KMS-11 (cell line): ENCODE data around the gene IQGAP1.

Experiments used
- H2AFZ ChIP-seq: fragments of 200-600 bp; sonication (generic); 2 replicates; pipeline ENCODE4 v1.6.1; 2016; ENCODE audit warnings: antibody characterized with exemption, mixed run types, low read depth
- H3K27ac ChIP-seq: fragments of 200-600 bp; sonication (generic); 2 replicates; pipeline ENCODE4 v1.6.1; 2016; ENCODE audit warnings: mild to moderate bottlenecking, mixed run types
- H3K27me3 ChIP-seq: fragments of 200-600 bp; sonication (generic); 2 replicates; pipeline ENCODE4 v1.6.1; 2017; ENCODE audit warnings: mild to moderate bottlenecking, low read depth, mixed run types, moderate library complexity; ENCODE audit not compliant: insufficient read depth
- H3K36me3 ChIP-seq: fragments of 200-600 bp; sonication (generic); 2 replicates; pipeline ENCODE4 v1.6.1; 2017; ENCODE audit warnings: mild to moderate bottlenecking, mixed run types; ENCODE audit not compliant: insufficient read depth
- H3K4me1 ChIP-seq: fragments of 200-600 bp; sonication (generic); 2 replicates; pipeline ENCODE4 v1.6.1; 2016; ENCODE audit warnings: mild to moderate bottlenecking, low read depth, mixed run types; ENCODE audit not compliant: poor library complexity, severe bottlenecking
- H3K4me2 ChIP-seq: fragments of 200-600 bp; sonication (generic); 2 replicates; pipeline ENCODE4 v1.7.0; 2016; ENCODE audit warnings: mild to moderate bottlenecking, mixed run types
- H3K4me3 ChIP-seq: fragments of 200-600 bp; sonication (generic); IDR thresholded peaks from 2 replicates; pipeline ENCODE4 v1.6.1; 2017; ENCODE audit warnings: low read depth, low read length, mixed read lengths; ENCODE audit not compliant: insufficient read depth
- H3K79me2 ChIP-seq: fragments of 200-600 bp; sonication (generic); 2 replicates; pipeline ENCODE4 v1.6.1; 2016; ENCODE audit warnings: low read depth, mixed run types; ENCODE audit not compliant: insufficient read depth
- H3K9ac ChIP-seq: fragments of 200-600 bp; sonication (generic); 2 replicates; pipeline ENCODE4 v1.6.1; 2016; ENCODE audit warnings: mild to moderate bottlenecking, mixed run types
- H4K20me1 ChIP-seq: fragments of 200-600 bp; sonication (generic); 2 replicates; pipeline ENCODE4 v1.6.1; 2016; ENCODE audit warnings: mild to moderate bottlenecking, mixed run types; ENCODE audit not compliant: insufficient read depth
- CTCF ChIP-seq: fragments of 200-600 bp; sonication (generic); conservative IDR thresholded peaks from 2 replicates; pipeline ENCODE4 v1.6.1; 2017; ENCODE audit warnings: low read depth, mild to moderate bottlenecking, antibody characterized with exemption, low read length, moderate library complexity, mixed read lengths

The IQGAP1 gene

GRCh38 chr15:90379263-90379662 lies 8.8 kb upstream of the IQGAP1 start:
- H3K79me2 ChIP-seq = no peaks in the 10 kb centered on the region
- no peak overlapping the region for H2AFZ ChIP-seq
- no peaks in the 10 kb centered on the region for H3K4me1 ChIP-seq
- no peaks in the 10 kb centered on the region for H4K20me1 ChIP-seq
- no peak overlapping the region for H3K4me3 ChIP-seq
- H3K27ac ChIP-seq = no peak overlapping the region
- no peaks in the 10 kb centered on the region for H3K36me3 ChIP-seq
- H3K9ac ChIP-seq = no peak overlapping the region
- H3K27me3 ChIP-seq = no peaks in the 10 kb centered on the region
- no peak for TF ChIP-seq CTCF
- no peak overlapping the region for H3K4me2 ChIP-seq

- TF ChIP-seq CTCF = no peak
- Histone ChIP-seq H3K4me1 (no peaks in the 10 kb centered on the region), H3K4me3 (no peak overlapping the region), H3K9ac (no peak overlapping the region), H4K20me1 (no peaks in the 10 kb centered on the region), H2AFZ (no peak overlapping the region), H3K27me3 (no peaks in the 10 kb centered on the region), H3K4me2 (no peak overlapping the region), H3K27ac (no peak overlapping the region), H3K36me3 (no peaks in the 10 kb centered on the region), H3K79me2 (no peaks in the 10 kb centered on the region)
Observed at GRCh38 chr15:90381515-90381914, 6.5 kb upstream of the IQGAP1 start.

GRCh38 chr15:90382320-90382719 lies 5.7 kb upstream of the IQGAP1 start:
- Histone ChIP-seq H3K9ac (no peak overlapping the region), H2AFZ (no peak overlapping the region), H3K4me3 (no peak overlapping the region), H3K27me3 (no peaks in the 10 kb centered on the region), H3K27ac (no peak overlapping the region), H4K20me1 (no peaks in the 10 kb centered on the region), H3K4me2 (no peak overlapping the region), H3K36me3 (no peaks in the 10 kb centered on the region), H3K4me1 (peaks cover 1% of the 10 kb centered on the region), H3K79me2 (no peaks in the 10 kb centered on the region)
- no peak for TF ChIP-seq CTCF

GRCh38 chr15:90386221-90386620 lies 1.8 kb upstream of the IQGAP1 start:
- Histone ChIP-seq H3K9ac (no peak overlapping the region), H4K20me1 (no peaks in the 10 kb centered on the region), H3K36me3 (no peaks in the 10 kb centered on the region), H2AFZ (no peak overlapping the region), H3K4me1 (peaks cover 23% of the 10 kb centered on the region), H3K4me3 (no peak overlapping the region), H3K4me2 (no peak overlapping the region), H3K27me3 (no peaks in the 10 kb centered on the region), H3K79me2 (peaks cover 15% of the 10 kb centered on the region; the same call in 1 of the 2 replicates), H3K27ac (no peak overlapping the region)
- TF ChIP-seq CTCF = no peak
